ENCODE results near the gene TAS2R5.
"Not testable (repeated sequence)": the region's sequence is repeated elsewhere in the genome, so short reads cannot be mapped to it uniquely, and the experiment has no call there.

The TAS2R5 gene, protein sequence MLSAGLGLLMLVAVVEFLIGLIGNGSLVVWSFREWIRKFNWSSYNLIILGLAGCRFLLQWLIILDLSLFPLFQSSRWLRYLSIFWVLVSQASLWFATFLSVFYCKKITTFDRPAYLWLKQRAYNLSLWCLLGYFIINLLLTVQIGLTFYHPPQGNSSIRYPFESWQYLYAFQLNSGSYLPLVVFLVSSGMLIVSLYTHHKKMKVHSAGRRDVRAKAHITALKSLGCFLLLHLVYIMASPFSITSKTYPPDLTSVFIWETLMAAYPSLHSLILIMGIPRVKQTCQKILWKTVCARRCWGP

DNA sequence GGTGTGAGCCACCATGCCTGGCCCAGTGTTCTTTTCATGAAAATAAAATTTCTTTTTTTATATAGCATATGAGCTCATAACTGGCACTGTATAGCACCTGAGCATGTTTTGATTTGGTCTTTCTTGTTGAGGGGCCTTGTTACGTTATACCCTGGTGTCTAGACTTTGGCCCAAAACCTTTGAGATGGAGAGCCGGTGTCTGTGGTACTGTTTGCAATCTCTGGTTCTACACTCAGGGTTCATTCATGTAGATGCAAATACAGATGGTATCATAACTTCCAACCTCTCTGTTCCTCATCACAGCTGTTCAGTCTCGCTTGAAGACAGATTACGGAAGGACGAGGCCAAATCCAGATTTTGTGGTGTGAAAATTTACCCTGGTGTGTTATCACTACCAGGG is at the start of gene TAS2R5:
TSS of gene TAS2R5 (plus strand) at position 301 of the 400 bp plus-strand sequence. CDS start 145 bp downstream, outside the sequence.
- no peak for DNase-seq

- no peak for DNase-seq
These were observed 47.8 kb upstream of the TAS2R5 start for GRCh38 chr7:141742229-141742628.

DNA sequence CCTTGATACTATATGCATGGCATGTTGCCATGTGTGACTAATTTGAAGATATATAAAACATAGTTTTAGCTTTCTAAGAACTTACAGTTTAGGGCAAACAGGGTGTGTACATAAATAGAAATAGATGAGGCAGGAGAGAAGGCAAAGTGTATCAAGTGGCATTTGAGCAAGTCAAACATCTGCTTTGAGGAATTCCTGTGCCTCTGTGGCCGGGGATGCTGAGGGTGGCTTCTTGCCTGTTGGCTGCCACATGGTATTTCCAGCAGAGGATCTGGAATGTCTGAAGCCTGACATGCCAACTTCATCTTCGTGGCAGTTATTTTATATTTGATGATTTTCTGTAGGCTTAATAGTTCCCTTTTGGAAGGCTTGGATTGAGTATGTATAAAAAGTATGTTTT is 45.9 kb upstream of the TAS2R5 start:
- DNase-seq: no peak

DNA sequence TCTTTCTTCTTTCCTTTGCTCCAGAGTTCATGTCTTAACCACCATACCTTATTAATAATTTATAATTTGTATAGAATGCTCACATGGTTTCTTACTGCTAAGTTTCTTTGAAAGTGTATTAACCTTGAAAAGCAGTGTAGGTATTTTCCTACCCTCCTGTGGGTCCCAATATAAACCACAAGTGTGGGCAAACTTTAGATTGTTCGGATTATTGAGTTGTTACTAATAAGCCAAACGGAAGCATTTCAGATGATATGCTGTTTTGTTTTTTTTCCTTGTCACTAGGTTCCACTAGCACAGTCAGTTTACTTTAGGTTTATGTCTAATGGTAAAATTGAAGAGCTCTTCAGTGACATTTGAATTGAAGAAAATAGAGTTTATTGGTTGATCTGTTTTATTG is 41.6 kb upstream of the TAS2R5 start:
- no peak for DNase-seq

- DNase-seq: not testable (repeated sequence)
These were observed 38.1 kb upstream of the TAS2R5 start for GRCh38 chr7:141751904-141752303.

GRCh38 chr7:141752634-141753033 is 37.4 kb upstream of the TAS2R5 start:
- DNase-seq: no peak

- no peak for DNase-seq
These were observed 35.1 kb upstream of the TAS2R5 start for GRCh38 chr7:141754939-141755338.

GRCh38 chr7:141763797-141764196 is 26.2 kb upstream of the TAS2R5 start, which contains the start of gene TAS2R3:
Gene TAS2R3 (plus strand): TSS chr7:141764097. CDS start chr7:141764159, 62 bp downstream.
- no peak for DNase-seq

DNA sequence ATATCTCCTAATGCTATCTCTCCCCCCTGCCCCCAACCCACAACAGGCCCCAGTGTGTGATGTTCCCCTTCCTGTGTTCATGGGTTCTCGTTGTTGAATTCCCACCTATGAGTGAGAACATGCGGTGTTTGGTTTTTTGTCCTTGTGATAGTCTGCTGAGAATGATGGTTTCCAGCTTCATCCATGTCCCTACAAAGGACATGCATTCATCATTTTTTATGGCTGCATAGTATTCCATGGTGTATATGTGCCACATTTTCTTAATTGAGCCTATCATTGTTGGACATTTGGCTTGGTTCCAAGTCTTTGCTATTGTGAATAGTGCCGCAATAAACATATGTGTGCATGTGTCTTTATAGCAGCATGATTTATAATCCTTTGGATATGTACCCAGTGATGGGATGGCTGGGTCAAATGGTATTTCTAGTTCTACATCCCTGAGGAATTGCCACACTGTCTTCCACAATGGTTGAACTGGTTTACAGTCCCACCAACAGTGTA is 19.9 kb upstream of the TAS2R5 start:
- not testable (repeated sequence) for DNase-seq

DNA sequence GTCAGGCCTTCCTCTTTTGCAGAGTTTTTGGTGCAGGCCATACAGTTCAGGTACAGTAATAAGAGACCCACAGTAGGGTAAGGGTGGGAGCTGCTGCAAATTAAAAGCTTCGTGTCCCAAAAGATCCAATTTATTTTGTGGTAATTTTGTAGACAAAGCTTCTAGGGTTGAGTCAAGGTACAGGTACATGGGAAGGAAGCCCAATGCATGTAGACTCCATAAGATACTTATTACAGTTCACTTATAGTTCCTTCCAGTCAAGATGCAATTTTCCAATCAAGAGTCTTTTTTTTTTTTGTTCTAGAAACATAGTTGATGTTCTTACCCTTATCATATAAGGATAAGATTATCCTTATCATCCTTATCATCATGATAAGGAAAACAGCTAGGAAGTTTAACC is 13.6 kb upstream of the TAS2R5 start, which contains the start of gene TAS2R4:
TSS of gene TAS2R4 (plus strand) at position 301 of the 400 bp plus-strand sequence. CDS start 1,815 bp downstream, outside the sequence.
- DNase-seq: no peak

GRCh38 chr7:141785706-141786552 is 4.1 kb upstream of the TAS2R5 start:
- DNase-seq: no peak

GRCh38 chr7:141788296-141788695 is 1.7 kb upstream of the TAS2R5 start:
- no peak for DNase-seq

DNA sequence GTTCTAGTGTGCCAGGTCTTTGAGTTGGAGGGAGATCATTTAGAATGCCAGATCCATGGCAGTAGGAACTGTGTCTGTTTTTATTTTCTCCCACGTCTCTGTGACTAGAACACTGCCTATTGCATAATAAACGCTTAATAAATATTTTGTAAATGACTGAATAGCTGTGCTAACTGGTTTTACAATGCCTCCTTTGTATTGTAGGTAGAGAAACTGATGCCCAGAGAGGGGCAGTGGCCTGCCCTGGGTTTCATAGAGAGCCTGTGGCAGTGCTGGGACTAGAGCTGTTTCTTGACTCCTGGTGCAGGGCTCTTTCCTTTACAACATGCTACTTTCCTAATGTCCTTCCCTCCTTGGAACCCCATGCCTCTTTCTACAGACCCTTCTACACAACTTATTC is 2.5 kb downstream of the TAS2R5 start:
- no peak for DNase-seq

DNA sequence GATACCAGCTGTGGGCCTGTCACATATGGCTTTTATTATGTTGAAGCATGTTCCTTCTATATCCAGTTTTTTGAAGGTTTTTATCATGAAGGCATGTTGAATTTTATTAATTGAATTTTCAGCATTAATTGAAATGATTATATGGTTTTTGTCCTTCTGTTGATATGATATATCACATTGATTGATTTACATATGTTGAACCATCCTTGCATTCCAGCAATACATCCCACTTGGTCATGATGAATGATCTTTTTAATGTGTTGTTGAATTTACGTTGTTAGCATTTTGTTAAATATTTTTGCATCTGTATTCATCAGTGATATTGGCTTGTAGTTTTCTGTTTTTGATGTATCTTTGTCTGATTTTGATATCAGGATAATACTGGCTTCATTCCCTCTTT is 30.1 kb downstream of the TAS2R5 start:
- DNase-seq: no peak

GRCh38 chr7:141822432-141822831 is 32.4 kb downstream of the TAS2R5 start:
- not testable (repeated sequence) for DNase-seq

GRCh38 chr7:141837683-141838082 is 47.7 kb downstream of the TAS2R5 start:
- no peak for DNase-seq

- DNase-seq: no peak
These were observed 48.6 kb downstream of the TAS2R5 start for GRCh38 chr7:141838581-141838980.

DNA sequence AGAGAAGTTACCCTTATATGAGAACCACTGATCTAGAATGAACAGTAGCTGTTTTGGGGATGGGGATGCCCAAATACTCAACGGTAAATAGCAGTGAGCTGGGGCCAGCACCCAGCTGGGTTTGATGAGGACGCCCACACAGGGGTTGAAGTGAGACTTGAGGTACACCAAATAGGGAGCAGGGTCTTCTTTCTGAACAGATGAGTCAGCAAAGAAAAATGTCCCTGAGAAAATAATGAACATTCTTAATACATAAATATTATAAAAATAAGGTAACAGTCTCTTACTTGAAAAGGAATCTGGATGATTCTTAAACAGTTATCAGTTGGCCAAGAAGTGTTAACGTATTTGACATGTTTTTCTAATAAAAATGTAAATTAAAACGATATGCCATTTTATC is 49.2 kb downstream of the TAS2R5 start:
- no peak for DNase-seq

GRCh38 chr7:141840708-141841107 is 50.7 kb downstream of the TAS2R5 start:
- DNase-seq: no peak

Measured in right hindlimb (tissue), 1 donor.